Medulla oblongata (tissue), 1 donor: Measurements from ENCODE around the gene TESMIN.

Experiments
- DNase-seq: peaks from one replicate; pipeline ENCODE4 v3.0.0-alpha.2; 2015; ENCODE audit errors: extremely low spot score

The TESMIN gene

DNA sequence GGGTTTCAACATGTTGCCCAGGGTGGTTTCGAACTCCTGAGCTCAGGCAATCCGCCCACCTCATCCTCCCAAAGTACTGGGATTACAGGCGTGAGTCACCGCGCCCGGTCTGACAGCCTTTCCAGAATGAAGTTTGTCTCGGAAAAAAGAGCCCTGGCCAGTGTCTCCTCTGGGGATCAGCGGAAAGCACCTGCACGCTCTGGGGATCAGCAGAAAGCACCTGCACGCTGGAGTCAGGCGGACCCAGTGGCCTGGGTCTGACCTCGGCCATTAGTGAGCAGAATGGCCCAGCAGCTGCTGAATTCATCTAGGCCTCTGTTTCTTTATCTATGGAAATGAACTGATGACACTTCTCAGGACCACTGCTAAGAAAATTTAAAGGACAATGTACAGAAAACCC, 10.5 kb upstream of the TESMIN start:
- no peak for DNase-seq

DNA sequence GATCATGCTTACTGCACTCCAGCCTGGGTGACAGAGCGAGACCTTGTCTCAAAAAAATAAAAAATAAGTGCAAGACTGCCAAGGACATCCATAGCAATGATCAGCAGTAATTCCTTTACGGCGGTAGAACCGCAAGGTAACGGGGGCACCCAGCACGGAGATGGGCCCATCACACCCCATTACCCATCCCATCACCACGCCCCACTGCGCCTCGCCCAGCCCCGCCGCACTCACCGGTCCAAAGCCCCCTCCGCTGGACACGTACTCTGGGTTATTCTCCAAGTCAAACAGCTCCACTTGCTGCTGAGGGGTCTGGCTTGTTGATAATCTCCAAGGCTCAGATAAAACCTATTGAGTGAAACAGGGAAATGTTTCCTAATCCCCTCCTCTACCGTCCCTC, 8.7 kb upstream of the TESMIN start:
- no peak for DNase-seq

DNA sequence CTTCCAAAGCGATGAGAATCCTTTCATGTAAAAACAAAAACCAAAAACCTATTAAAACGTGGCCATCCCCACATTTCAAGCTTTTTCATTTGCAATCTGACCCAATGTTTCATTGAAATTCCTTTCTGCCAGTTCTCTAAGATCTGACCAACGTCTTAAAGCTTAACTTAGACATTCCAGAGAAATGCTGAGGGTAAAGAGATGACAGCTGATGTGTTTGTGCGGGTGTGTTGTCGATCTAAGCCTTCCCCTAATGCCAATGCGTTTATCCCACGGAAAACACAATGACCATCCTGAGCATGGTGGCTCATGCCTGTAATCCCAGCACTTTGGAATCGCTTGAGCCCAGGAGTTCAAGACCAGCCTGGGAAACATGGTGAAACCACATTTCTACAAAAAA, 6.4 kb upstream of the TESMIN start:
- no peak for DNase-seq

DNA sequence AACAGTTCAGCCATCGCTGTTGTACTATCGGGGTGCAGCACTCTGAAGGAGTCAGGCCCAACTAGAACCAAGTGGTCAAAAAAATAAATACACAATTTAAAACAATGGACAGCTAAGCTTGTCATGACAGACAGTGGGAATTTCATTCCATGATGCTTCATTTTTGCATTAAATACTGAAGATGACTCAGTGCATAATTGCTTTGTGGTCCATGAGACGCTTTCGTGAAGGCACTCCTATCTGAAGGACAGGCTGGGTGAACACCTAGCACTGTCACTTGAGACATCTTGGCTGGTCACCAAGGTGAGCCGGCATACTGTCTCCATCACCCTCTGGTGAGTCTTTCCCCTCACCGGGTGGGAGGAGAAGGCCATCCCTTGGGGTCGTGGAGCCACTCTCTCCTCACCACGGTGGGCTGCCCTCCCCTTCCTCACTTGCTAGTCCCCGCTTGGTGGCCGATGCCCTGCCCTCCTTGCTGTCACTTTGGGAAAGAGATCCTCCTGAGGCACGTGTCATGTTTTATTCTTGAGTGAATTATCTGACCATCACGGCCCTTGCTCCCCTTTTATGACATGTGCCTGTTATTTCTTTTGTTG, 4.9 kb upstream of the TESMIN start:
- DNase-seq = no peak

DNA sequence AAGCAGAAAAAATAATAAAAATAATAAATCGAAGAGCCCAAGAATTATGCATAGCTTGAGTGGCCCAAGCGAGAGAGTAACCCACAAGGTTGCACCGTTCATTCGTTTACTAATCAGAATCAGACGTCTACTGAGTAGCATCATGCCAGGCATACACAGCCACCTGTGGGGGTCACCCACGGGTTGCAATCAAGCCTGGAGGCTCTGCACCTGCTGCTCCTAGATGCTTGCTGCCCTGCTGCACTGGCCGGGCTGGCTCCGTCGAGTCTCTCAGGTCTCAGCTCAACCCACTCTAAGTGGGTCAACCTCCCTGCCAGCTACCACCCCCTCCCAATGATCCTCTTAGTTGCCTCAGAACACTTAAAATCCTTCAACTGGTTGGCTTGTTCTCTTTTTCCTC, 2.0 kb upstream of the TESMIN start:
- no peak for DNase-seq

DNA sequence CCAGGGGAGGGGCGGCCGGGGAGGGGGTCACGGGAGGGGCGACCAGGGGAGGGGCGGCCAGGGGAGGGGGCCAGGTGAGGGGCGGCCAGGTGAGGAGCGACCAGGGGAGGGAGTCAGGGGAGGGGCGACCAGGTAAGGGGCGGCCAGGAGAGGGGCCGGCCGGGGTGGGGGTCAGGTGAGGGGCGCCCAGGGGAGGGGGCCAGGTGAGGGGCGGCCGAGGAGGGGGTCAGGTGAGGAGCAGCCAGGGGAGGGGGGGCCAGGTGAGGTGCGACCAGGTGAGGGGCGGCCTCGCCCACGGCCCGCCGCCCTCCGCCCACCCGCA, 355 bp downstream of the TESMIN start:
- no peak for DNase-seq

DNA sequence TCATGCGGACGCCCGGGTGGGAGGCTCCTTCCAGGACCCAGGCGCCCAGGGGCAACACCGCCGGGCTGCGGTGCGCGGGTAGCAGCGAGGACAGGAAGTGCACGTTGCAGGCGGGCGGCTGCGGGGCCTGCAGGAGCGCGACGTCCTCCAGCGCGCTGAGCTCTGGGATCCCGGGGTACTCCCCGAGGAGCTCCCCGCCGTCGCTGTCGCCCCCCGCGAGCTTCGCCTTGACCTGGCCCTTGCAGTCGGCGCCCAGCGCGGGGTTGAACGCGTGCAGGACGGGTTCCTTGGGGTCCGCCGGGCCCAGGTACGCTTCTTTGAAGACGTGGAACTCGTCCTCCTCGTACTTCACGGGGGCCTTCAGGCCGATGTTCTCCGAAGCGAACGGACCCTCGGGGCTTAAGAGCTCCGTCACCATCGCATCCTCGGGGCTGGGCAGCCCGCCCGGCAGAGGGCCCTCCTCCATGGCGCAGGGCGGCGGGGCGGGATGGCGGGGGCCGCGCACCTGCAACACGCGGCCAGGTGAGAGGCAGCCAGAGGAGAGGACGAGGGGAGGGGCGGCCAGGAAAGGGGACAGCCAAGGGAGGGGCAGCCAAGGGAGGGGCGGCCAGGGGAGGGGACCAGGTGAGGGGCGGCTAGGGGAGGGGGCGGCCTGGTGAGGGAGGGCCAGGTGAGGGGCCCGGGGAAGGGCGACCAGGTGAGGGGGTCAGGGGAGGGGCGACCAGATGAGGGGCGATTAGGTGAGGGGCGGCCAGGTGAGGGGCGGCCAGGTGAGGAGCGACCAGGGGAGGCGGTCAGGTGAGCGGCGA, 921 bp downstream of the TESMIN start:
- DNase-seq = no peak

DNA sequence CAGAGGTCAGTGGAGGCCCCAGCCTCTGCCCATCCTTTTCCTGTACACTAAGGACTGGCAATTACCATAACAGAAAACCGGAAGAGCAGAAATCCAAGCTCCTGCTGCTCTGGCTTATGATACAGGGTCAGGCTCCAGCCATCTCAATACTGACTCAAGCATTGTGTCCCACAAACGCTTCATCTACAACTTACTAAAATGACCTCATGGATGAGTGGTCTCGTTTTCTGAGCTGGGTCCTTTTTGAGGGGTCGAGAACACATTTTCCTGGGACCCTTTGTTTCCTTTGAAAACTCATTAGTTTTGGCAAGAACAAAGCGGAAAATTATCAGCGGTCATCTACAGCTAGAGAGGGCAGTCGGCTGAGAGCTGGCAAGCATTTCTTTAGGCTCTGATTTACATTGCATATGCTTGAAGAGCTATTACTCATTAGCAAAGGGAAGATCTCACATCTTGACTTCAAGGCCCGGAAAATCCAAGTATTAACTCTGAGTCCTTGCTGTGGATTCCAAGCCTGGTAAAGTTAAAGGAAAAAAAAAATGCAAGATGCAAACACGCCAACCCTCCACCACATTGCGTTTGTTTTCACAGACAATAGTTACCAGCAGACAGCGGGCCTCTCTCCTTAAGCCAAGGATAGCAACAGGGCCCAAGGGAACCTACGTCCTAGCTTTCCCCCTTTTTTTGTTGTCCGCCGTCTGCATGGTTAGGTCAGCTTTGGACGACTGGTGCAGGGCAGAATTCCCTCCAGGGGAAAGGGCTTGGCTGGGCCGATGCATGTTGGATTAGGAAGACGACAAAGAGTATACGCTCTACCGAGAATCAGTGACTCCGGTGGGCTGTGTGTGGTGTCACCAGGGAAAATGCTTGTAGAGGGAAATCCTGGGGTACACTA, 1.8 kb downstream of the TESMIN start:
- no peak for DNase-seq

DNA sequence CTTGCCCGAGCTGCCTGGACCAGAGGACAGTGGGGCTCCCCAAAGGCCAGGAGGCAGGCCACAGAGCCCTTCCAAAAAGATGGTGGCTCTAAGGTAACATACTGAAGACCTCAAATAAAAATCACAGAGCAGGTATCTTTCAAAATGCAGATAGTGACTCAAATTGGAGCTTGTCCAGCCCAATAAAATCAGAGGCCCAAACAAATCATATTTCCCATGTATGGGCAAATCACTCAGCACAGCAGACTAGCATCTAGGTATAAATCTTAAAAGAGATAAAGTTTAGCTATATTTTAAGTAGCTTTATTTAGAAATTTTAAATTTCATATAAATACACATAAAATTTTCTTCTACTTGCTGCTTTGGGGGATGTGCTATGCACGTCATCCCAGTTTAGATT, 3.3 kb downstream of the TESMIN start:
- no peak for DNase-seq

DNA sequence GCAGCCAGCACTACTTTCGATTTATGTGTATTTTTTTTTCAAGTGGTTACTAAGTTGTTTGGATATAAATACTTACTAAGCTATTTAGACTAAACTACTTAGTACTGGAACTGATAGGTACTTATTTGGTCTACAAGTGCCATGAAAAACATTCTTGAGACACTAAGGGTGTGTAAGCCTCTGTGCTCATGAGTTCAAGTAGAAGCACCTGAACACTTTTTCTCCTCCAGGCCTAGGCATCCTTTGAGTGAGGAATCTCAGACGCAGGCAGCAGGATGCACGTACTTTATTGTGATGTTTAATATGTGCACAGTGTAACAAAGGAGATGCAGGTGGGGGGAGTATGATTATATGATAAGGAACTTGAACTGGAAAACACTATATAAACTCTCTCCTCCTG, 7.8 kb downstream of the TESMIN start:
- DNase-seq = no peak

DNA sequence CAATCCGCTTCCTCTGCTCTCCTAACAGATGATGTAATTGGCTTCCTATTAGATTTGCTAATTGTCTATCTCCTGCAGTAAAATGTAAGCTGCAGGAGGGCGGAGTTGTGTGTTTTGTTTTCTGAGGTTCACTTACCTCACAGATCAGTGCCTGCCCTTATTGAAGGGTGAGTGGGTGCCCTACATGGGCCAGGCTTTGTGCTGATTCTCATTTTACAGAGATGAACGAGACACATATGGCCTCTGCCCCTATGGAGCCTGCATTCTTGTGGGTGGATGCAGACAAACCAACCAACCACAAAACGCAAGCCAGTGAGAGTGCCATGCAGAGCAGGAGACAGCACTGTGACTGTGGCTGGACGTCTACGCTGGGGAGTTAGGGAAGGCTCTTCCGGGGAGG, 9.9 kb downstream of the TESMIN start:
- no peak for DNase-seq

DNA sequence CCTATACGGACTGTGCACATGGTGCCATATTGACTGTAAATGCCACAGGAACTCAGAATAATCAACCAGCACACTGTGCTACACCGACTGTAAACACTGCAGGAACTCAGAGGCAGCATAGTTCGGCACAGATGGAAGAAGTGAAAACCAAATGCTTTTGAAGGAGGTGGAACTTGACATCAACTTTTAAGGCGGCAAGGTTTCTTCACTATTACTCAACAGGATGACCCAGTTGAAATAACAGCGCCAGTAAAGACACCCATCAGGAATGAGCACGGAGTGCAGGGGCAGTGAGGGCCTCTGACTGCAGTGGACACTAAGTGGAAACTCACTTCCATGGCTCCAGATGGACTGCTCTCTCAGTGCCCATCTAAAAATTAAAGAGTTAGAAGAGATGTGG, 15.7 kb downstream of the TESMIN start:
- DNase-seq = no peak

DNA sequence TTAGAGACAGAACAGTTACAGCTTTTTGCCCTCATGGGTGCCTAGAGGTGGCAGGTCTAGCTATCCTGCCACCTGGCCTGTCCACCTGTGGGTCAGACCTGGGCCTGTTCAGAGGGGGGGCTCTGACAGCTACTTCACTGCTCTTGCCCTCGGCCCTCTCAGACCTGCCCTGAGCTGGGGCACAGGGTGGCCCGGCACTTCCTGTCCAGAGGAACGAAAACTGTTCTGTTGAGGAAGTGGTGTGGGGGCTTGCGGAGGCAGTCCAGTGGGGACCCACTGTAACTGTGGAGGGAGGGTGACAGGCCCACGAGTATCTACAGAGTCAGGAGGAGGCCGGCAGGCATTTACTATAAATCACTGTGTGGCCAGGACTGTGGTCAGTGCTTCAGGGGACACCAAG, 16.2 kb downstream of the TESMIN start:
- DNase-seq = no peak

DNA sequence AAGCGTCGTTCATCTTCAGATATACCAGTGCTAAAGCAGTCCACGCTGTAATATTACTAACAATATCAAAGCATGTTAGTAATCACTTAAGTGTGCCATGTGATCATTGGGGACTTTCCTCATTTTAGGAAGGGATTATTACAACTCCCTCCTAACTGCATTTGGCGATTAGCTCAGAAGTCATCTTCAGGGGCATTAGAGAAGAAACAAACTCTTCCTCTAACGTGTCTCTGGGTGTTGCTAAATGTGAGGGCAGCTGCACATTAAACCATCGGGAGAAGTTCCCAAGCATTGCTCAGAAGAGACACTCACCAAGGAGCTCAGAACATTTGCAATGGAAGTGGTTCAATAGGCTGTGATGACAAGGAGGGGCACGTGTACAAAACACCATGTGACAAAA, 17.2 kb downstream of the TESMIN start:
- no peak for DNase-seq

DNA sequence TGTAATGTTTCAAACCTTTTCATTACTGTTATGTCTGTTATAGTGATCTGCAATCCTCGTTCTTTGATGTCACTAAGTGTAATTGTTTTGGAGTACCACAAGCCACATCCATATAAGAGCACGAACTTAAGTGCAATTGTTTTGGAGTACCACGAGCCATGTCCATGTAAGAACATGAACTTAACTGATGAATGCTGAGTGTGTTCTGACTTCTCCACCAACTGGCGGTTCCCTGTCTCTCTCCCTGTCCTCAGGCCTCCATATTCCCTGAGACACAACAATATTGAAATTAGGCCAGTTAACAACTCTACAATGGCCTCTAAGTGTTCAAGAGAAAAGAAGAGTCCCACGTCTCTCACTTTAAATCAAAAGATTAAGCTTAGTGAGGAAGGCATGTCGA, 23.5 kb downstream of the TESMIN start:
- peak; percentile 28 for DNase-seq

DNA sequence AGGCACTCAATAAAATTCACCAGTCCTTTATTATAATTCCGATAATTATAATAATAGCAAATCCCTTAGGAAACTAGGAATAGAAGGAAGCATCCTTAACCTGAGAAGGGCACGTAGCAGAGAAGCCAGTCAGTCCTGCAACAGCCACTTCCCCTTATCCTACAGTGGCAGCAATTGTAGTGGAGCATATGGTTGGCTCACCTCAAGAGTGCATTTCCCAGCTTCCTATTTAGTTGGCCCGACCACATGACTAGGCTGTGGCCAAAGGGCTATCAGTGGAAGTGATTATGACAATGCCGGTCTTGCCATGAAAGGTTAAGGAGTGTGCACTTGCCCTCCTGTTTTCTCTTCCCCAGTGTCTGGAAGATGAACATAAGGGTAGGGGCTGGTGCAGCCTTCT, 27.0 kb downstream of the TESMIN start:
- DNase-seq = no peak

DNA sequence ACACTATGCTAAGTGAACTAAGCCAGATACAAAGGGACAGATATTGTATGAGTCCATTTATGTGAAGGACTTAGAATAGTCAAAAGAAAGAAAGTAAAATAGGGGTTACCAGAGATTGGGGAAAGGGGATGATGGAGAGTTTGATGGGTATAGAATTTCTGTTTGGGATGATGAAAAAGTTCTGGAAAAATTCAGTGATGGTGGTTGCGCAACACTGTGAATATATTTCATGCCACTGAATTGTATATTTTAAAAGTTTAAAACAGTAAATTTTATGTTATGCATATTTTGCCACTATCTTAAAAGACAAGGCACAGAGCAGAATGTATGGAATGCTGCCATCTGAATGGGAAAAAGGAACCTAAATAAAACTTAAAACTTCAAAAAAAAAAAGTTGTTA, 29.2 kb downstream of the TESMIN start:
- no peak for DNase-seq

DNA sequence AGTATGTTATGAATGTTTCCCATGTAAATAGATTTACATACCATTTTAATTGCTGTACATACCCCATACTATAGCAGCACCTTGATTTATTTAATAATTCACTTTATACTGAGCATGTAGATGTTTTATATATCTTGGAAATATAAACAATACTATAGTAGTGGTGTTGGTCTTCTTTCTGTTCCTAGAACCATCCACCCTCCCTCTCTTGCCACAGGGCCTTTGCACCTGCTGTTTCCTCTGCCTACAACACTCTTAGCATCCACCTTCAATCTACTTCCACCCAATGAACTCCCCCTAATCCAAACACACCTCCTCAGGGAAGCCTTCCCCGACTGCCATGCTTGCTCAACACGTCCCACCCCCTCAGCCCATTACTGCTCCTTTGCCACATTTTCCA, 30.2 kb downstream of the TESMIN start:
- DNase-seq = no peak

DNA sequence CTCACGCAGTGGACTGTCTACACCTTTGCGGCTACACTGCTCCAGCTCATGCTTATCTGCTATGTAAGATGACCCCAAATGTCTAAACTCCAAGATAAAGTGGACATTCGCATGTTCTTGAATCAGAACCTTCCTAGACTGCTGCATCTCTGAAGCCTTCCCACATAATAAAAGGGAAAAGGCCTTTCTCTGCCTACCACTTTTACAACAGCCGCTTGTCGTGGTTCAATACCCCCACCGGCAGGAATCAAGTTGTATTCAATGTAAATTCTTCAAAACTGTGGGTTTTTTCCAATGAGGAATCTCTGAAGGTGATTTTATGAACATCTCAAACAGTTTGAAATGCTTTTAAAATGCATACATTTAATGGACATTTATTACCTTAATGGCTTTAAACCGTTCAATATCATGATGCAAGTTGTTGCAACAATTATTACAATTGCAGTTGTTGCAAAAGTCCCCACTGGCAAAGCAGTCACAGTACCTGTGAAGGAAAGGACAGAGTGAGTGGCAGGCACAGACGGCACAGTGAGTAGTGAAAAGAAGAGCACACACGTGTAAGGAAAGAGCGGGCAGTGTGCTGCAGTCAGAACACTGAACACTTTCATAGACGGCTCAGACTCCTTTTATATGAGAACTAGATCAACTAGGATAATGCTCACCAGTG, 35.7 kb downstream of the TESMIN start:
- no peak for DNase-seq

DNA sequence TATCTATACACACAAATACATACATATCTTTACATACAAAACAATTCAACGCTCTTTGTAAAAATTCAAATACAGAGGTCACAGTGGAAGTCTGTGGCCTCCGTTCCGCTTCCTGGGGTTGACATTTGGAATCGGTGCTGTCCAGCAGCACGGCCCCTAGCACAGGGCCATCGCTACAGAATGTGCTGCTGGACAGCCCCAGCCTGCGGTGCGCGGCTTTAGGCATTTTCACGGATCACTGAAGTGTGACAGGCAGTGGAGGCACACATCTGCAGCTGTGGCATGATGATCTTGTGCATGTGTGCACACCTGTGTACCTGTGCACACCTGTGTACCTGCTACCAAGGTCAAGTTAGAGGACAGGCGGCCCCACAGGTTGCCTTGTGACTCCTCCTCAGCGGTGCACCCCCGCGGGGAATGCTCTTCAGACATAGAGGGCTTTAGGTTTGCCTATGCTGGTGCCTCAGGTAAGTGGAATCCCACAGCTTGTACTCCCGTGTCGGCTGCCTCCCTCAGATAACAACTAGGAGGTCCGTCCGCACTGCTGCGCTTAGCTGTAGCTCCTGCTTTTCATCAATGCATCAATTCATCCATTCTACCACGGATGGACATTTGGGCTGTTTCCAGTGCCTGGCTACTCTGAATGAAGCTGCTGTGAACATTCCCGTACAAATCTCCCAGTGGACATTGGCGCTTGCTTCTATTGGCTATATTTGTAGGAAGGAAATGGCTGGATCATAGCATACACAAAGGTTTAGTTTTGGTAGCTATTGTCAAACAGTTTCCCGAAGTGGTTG, 37.1 kb downstream of the TESMIN start:
- DNase-seq = peak; percentile 58

DNA sequence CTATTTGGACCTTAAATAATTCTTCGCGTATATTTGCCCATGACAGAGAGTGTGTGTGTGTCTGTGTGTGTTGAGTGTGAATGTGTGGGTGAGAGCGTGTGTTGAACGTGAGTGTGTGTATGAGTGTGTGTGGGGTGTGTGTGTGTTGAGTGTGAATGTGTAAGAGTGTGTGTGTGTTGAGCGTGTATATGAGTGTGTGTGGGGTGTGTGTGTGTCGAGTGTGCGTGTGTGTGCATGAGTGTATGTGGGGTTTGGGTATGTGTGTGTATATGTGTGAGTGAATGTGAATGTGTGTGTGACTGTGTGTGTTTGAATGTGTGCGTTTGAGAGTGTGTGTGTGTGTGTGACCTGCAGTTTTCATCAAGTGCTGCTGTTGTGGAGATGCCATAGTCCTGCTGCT, 40.2 kb downstream of the TESMIN start:
- DNase-seq = no peak

DNA sequence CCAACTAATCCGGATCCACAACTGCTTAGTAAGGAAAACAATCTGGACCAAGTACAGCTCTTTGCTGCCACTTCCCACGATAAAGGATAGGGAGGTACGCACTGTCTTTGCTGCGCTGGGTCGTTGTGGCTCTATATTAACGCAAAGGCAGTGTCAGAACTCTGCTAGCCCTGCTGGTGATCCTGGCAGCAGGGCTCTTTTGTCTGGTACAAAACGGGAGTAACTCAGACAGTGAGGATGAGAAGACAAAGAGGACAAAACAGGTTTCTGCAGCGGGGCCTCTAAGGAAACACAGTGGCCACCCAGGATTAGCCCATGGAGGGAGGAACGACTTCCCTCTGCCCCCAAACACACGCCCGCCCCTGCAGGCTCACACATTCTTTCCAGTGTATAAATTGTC, 40.9 kb downstream of the TESMIN start:
- DNase-seq = no peak
